GM06990 (cell line): Measurements from ENCODE around the gene SLC13A3.
"Not testable (repeated sequence)": the region's sequence is repeated elsewhere in the genome, so short reads cannot be mapped to it uniquely, and the experiment has no call there.

ENCODE experiments used
- DNase-seq: peaks from one replicate; pipeline ENCODE4 v3.0.0-alpha.2; 2011; ENCODE audit not compliant: insufficient read length; ENCODE audit errors: extremely low read depth
- H3K27me3 ChIP-seq: replicated peaks from 2 replicates; pipeline ENCODE4 v1.6.0; 2011; ENCODE audit warnings: low read length; ENCODE audit not compliant: control insufficient read depth, insufficient read depth
- H3K36me3 ChIP-seq: 2 replicates; pipeline ENCODE4 v1.5.1; 2011; ENCODE audit warnings: low read length; ENCODE audit not compliant: control insufficient read depth, insufficient read depth
- H3K4me3 ChIP-seq: replicated peaks from 2 replicates; pipeline ENCODE4 v1.5.1; 2011; ENCODE audit warnings: low read depth, mild to moderate bottlenecking, control low read depth, low read length
- CTCF ChIP-seq: IDR thresholded peaks from 2 replicates; pipeline ENCODE4 v1.5.1; 2011; ENCODE audit warnings: low read length, control low read depth, mild to moderate bottlenecking, inconsistent platforms; ENCODE audit not compliant: insufficient read depth, poor library complexity, severe bottlenecking

Gene SLC13A3

GRCh38 chr20:46677608-46678007, 26.3 kb upstream of the SLC13A3 start:
- Histone ChIP-seq H3K36me3 (peaks cover 2% of the 10 kb centered on the region), H3K4me3 (no peak overlapping the region), H3K27me3 (no peaks in the 10 kb centered on the region)
- no peak for TF ChIP-seq CTCF
- DNase-seq, result no peak

- DNase-seq, H3K4me3 ChIP-seq, H3K36me3 ChIP-seq: not testable (repeated sequence)
Observed at GRCh38 chr20:46676649-46677316, 25.5 kb upstream of the SLC13A3 start.

GRCh38 chr20:46674253-46675083, 23.2 kb upstream of the SLC13A3 start:
- H3K36me3 ChIP-seq, result no peaks in the 10 kb centered on the region
- no peaks in the 10 kb centered on the region for H3K27me3 ChIP-seq
- no peak for DNase-seq
- TF ChIP-seq CTCF, result no peak
- H3K4me3 ChIP-seq, result no peak overlapping the region

More at GRCh38 chr20:46676649-46677316, 25.5 kb upstream of the SLC13A3 start:
- H3K27me3 ChIP-seq, result not testable (repeated sequence)

GRCh38 chr20:46673394-46674252, 22.4 kb upstream of the SLC13A3 start:
- TF ChIP-seq CTCF, result no peak
- Histone ChIP-seq H3K4me3 (no peak overlapping the region), H3K36me3 (no peaks in the 10 kb centered on the region), H3K27me3 (no peaks in the 10 kb centered on the region)
- DNase-seq, result no peak

- Histone ChIP-seq H3K36me3 (no peaks in the 10 kb centered on the region), H3K4me3 (no peak overlapping the region), H3K27me3 (no peaks in the 10 kb centered on the region)
- DNase-seq, result no peak
- TF ChIP-seq CTCF, result no peak
Observed at GRCh38 chr20:46672543-46673148, 21.4 kb upstream of the SLC13A3 start.
